ENCODE data around the gene NAALAD2.

DNA sequence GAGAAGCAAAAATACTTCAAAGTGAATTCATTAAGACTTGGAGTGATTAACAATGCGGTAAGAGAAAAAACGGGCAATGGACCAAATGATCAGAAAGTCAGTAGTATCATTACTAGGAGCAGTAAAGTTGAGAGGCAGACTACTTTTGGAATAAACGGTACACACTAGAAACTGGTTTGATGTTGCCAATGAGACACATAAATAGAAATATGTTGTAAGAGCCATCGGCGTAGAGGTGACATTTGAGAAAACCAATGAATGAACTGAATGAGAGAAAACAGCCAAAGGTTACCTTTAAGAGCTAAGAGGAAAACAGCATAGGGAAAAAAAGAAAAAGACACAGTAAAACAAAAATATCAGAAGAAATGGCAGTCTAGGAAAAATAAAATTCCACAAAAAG is 82.1 kb downstream of the NAALAD2 start:
- TF ChIP-seq, protein P1, sequence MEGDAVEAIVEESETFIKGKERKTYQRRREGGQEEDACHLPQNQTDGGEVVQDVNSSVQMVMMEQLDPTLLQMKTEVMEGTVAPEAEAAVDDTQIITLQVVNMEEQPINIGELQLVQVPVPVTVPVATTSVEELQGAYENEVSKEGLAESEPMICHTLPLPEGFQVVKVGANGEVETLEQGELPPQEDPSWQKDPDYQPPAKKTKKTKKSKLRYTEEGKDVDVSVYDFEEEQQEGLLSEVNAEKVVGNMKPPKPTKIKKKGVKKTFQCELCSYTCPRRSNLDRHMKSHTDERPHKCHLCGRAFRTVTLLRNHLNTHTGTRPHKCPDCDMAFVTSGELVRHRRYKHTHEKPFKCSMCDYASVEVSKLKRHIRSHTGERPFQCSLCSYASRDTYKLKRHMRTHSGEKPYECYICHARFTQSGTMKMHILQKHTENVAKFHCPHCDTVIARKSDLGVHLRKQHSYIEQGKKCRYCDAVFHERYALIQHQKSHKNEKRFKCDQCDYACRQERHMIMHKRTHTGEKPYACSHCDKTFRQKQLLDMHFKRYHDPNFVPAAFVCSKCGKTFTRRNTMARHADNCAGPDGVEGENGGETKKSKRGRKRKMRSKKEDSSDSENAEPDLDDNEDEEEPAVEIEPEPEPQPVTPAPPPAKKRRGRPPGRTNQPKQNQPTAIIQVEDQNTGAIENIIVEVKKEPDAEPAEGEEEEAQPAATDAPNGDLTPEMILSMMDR (IDR thresholded peaks at IDR 0.05): no peak
- TF ChIP-seq POLR2A (IDR thresholded peaks at IDR 0.05): no peak
